Measurements from ENCODE around the gene TGM1. TPM values are rescaled to one million over a fixed set of nuclear protein-coding genes. Genes with fewer than 3 reads are reported as not detected.

TGM1 gene
- total RNA-seq, 1 experiment from 2014 or later, result 3.2 TPM

DNA sequence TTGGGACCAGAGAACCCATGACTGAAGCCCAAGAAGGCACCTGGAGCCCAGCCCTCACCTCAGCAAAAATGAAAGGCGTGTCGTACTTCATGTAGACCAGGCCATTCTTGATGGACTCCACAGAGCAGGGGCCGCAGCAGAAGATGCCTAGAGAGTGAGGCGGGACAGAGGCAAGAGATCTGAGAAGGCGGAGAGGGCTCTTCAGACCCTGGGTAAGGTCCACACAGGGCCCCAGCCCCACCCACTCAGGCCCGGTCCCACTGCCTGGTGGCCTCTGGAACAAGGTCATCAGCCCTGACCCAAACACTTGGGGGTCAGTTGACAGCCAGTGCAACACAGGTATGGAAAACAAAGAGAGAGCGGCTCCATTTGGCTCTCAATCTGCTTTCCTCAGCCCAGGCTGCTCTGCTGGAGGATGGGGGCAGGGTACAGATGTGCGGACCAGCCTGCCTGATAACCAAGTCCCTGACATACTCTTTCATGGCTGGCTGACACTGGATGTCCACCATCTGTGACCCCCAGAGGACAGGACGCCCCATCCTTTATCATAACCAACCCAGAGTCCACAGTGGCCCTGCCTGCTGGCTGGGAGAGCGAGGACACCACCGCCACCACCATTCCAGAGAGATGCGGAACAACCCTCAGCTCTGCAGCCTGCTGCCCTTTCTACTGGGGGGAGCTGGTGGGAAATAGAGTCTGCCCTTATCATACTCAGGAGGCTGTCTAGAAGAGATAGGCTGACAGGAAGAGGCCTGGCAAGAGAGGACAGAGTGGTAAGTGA lies 6.9 kb downstream of the TGM1 start:
- ChIA-PET POLR2A (ENCODE audit: unreplicated experiment) (no interaction called here), CTCF (no interaction called here)
- TF ChIP-seq EZH2phosphoT487 (IDR thresholded peaks at IDR 0.05; ENCODE audit: borderline replicate concordance, low read length), result no peak
- TF ChIP-seq, protein P1, sequence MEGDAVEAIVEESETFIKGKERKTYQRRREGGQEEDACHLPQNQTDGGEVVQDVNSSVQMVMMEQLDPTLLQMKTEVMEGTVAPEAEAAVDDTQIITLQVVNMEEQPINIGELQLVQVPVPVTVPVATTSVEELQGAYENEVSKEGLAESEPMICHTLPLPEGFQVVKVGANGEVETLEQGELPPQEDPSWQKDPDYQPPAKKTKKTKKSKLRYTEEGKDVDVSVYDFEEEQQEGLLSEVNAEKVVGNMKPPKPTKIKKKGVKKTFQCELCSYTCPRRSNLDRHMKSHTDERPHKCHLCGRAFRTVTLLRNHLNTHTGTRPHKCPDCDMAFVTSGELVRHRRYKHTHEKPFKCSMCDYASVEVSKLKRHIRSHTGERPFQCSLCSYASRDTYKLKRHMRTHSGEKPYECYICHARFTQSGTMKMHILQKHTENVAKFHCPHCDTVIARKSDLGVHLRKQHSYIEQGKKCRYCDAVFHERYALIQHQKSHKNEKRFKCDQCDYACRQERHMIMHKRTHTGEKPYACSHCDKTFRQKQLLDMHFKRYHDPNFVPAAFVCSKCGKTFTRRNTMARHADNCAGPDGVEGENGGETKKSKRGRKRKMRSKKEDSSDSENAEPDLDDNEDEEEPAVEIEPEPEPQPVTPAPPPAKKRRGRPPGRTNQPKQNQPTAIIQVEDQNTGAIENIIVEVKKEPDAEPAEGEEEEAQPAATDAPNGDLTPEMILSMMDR (conservative IDR thresholded peaks at IDR 0.05; ENCODE audit: low read depth, low read length), result no peak
- TF ChIP-seq EZH2 (IDR thresholded peaks at IDR 0.05; ENCODE audit: low read length, unreplicated experiment), result no peak
- Histone ChIP-seq H2AFZ (ENCODE audit: low read length) (no peak overlapping the region), H3K27me3 (ENCODE audit: low read length) (no peaks in the 10 kb centered on the region), H3K9me3 (ENCODE audit: low read length) (no peaks in the 10 kb centered on the region), H3K9me2 (replicated peaks; ENCODE audit: low read length) (no peaks in the 10 kb centered on the region), H3K4me3 (ENCODE audit: low read length) (no peak overlapping the region), H3K36me3 (ENCODE audit: low read depth, low read length) (no peaks in the 10 kb centered on the region), H3K9ac (ENCODE audit: low read length) (no peak overlapping the region), H3K79me2 (ENCODE audit: low read length) (no peaks in the 10 kb centered on the region), H3K27ac (ENCODE audit: low read length) (no peak overlapping the region), H3F3A (ENCODE audit: low read length, unreplicated experiment) (no peaks in the 10 kb centered on the region), H4K20me1 (ENCODE audit: low read length) (no peaks in the 10 kb centered on the region), H3K4me1 (ENCODE audit: insufficient read depth, low read length) (peaks cover 18% of the 10 kb centered on the region; the same call in 1 of the 2 replicates), H3K4me2 (ENCODE audit: low read length) (no peak overlapping the region)
- no peak for ATAC-seq
- intact Hi-C loops (cut with micrococcal nuclease), result no loop called here
- no TSS peak for BruUV-seq (replicated peaks)
- DNase-seq, result no peak

GRCh38 chr14:24255438-24255837 lies 7.5 kb downstream of the TGM1 start:
- Histone ChIP-seq H3K4me3 (ENCODE audit: low read length) (no peak overlapping the region), H3F3A (ENCODE audit: low read length, unreplicated experiment) (no peaks in the 10 kb centered on the region), H3K4me2 (ENCODE audit: low read length) (no peak overlapping the region), H2AFZ (ENCODE audit: low read length) (no peak overlapping the region), H3K9ac (ENCODE audit: low read length) (no peak overlapping the region), H3K4me1 (ENCODE audit: insufficient read depth, low read length) (peaks cover 18% of the 10 kb centered on the region; the same call in 1 of the 2 replicates), H3K27me3 (ENCODE audit: low read length) (no peaks in the 10 kb centered on the region), H3K9me3 (ENCODE audit: low read length) (no peaks in the 10 kb centered on the region), H4K20me1 (ENCODE audit: low read length) (no peaks in the 10 kb centered on the region), H3K79me2 (ENCODE audit: low read length) (no peaks in the 10 kb centered on the region), H3K36me3 (ENCODE audit: low read depth, low read length) (no peaks in the 10 kb centered on the region), H3K9me2 (replicated peaks; ENCODE audit: low read length) (no peaks in the 10 kb centered on the region), H3K27ac (ENCODE audit: low read length) (no peak overlapping the region)
- POLR2A ChIA-PET (ENCODE audit: unreplicated experiment), result no interaction called here
- CTCF ChIA-PET, result no interaction called here
- no peak for DNase-seq
- no TSS peak for BruUV-seq (replicated peaks)
- ATAC-seq, result no peak
- intact Hi-C loops (cut with micrococcal nuclease), result no loop called here
- no peak for TF ChIP-seq EZH2phosphoT487 (IDR thresholded peaks at IDR 0.05; ENCODE audit: borderline replicate concordance, low read length)
- no peak for TF ChIP-seq EZH2 (IDR thresholded peaks at IDR 0.05; ENCODE audit: low read length, unreplicated experiment)
- TF ChIP-seq, protein P1 (conservative IDR thresholded peaks at IDR 0.05; ENCODE audit: low read depth, low read length), result no peak

DNA sequence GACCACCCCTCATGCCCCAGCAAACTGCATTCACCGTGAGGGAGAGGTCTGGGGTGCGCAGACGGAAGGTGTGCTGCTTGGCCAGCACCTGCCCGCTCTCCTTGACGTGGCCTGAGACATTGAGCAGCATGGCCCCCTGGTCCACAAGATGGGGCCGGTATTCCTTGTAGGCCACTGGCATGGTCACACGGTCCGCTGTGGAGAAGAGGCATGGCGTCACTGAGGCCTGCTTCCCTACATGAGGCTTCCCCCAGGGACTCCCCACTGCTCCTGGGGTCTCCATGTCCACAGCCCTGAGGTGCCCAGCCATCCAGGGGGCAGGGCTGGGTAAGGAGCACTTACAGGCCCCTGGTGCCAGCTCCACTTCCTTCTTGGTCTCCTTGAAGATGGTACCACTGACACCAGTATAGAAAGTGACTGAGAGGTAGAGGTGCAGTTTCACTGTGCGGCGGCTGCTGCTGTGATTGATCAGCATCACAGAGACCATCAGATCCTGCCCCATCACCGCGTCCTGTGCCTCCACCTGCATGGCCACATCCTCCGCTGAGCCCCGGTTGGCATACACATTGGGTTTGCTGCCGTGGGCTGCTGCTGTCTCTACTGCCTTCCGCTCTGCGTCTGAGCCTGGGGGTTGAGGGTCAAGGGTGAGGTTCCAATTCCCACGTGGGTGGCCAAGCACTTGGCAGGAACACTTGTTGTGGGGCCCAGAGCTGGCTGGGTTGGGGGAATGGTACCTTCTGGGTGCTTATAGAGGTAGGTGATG lies 8.2 kb downstream of the TGM1 start:
- Histone ChIP-seq H4K20me1 (ENCODE audit: low read length) (no peaks in the 10 kb centered on the region), H3K9ac (ENCODE audit: low read length) (no peak overlapping the region), H3K4me1 (ENCODE audit: insufficient read depth, low read length) (peaks cover 18% of the 10 kb centered on the region; the same call in 1 of the 2 replicates), H3K27ac (ENCODE audit: low read length) (no peak overlapping the region), H3K9me2 (replicated peaks; ENCODE audit: low read length) (no peaks in the 10 kb centered on the region), H3F3A (ENCODE audit: low read length, unreplicated experiment) (no peaks in the 10 kb centered on the region), H3K27me3 (ENCODE audit: low read length) (no peaks in the 10 kb centered on the region), H3K9me3 (ENCODE audit: low read length) (no peaks in the 10 kb centered on the region), H3K79me2 (ENCODE audit: low read length) (no peaks in the 10 kb centered on the region), H2AFZ (ENCODE audit: low read length) (no peak overlapping the region), H3K4me2 (ENCODE audit: low read length) (no peak overlapping the region), H3K4me3 (ENCODE audit: low read length) (no peak overlapping the region), H3K36me3 (ENCODE audit: low read depth, low read length) (no peaks in the 10 kb centered on the region)
- DNase-seq (no peak), ATAC-seq (no peak)
- intact Hi-C loops (cut with micrococcal nuclease), result no loop called here
- BruUV-seq (replicated peaks), result no TSS peak
- POLR2A ChIA-PET (ENCODE audit: unreplicated experiment), result no interaction called here
- CTCF ChIA-PET, result no interaction called here
- TF ChIP-seq, protein P1 (conservative IDR thresholded peaks at IDR 0.05; ENCODE audit: low read depth, low read length), result no peak
